NT2/D1 (cell line): ENCODE measurements around the gene TRPV4.

ENCODE experiments used
- YY1 ChIP-seq: IDR thresholded peaks from 2 replicates; pipeline ENCODE4 v1.6.1; 2011; ENCODE audit not compliant: insufficient read length, insufficient read depth
- ZNF274 ChIP-seq: IDR thresholded peaks from 2 replicates; pipeline ENCODE4 v1.6.1; 2011; ENCODE audit warnings: mild to moderate bottlenecking, low read depth, low read length

DNA sequence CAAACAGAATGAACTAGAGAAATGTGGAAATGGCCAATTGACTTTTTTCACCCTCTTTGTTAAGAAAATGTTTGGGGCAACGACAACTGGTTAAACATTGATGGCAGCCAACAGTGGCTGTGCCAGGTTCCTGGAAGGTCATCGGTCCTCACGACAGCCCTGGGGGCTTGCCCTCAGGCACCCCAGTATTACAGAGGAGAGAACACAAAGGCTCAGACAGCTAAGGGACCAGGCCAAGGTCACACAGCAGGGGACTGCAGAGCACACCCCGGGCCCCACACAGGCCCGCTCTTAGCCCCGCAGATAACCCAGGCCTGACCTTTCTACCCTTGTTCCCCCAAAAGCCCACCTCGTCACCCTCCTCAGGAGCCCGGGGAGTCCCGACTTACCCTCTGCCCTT lies 1.3 kb downstream of the TRPV4 start:
- TF ChIP-seq ZNF274 (no peak), YY1 (no peak)
